PFSK-1 (cell line): Measurements from ENCODE around the gene SERPINB10.

Source experiments
- POLR2AphosphoS5 ChIP-seq: IDR thresholded peaks from 2 replicates; pipeline ENCODE4 v1.6.1; 2012; ENCODE audit warnings: low read depth, mild to moderate bottlenecking, control low read depth, low read length, moderate library complexity
- SIN3A ChIP-seq: IDR thresholded peaks from 2 replicates; pipeline ENCODE4 v1.6.1; 2012; ENCODE audit warnings: mild to moderate bottlenecking, low read length, moderate library complexity, borderline replicate concordance; ENCODE audit not compliant: insufficient read depth

GRCh38 chr18:63872586-63872985 lies 35.2 kb upstream of the SERPINB10 start:
- TF ChIP-seq SIN3A: no peak
- TF ChIP-seq POLR2AphosphoS5: no peak
